CD4-positive, alpha-beta T cell treated with Interleukin-15 for 1 hour (primary cell): ENCODE data around the gene TSPEAR.

Experiments used
- DNase-seq: peaks from one replicate; pipeline ENCODE4 v3.0.0-alpha.2; 2020

The TSPEAR gene

DNA sequence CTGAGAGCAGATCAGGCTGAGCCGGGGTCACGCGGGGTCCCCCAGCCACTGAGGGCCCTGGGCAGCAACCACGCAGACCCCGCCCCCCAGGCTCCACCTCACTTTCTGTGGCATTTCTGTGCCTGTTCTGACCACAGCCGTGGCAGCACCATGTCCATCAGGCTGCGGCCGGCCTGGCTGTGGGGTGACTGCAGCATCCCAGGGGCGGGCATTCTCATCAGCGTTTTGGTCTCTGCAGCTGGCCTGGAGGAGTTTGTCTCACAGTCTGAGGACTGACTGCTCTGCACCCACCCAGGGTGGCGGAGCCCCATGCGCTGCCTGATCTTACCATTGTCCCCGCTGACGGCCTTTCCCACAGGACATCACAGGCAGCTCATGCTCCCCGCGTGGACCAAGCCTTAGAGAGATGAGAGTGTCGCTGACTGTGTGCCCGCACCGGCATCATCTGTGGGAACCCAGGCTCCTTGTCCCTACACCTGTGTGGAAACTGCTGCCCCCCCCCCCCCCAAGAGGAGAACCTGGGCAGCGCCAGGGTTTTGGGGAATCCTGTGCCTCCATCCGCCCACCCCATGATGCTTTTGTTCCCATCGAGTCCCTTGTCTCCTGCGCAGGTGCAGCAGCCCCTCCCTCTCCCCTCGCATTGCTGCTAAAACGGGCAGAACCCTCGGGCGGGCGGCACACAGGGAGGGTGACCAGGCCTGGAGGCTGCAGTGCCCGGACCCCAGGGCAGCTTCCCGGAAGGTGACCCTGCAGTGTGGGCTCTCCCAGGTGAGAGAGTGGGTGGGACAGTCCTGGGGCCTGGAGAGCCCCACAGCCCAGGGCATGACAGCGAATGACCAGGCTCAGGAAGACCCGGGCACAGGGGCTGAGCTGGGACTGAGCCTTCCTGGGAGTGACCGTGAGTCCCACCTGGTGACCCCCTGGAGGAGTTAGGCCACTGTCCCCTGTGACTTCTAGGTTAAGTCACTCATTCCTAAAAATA, 173.2 kb downstream of the TSPEAR start:
- no peak for DNase-seq

DNA sequence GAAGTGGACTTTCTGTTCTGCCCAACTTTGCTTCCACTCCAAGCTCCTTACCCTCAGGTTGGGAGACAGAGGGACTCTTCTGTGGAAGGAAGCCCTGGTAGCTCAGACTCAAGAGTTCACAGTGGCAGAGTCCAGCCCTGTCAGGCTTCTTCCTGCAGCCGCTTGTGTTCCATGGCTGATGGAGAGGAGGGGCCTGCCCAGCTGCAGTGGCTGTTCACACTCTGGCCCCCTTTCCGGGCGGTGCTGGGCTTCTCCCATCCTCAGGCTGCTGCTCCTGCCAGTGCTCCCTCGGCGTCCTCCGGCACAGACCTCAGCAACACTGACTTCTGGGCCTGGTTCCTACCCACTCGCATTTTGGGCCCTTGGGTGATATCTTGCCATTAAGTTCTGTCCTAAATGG, 175.4 kb downstream of the TSPEAR start:
- DNase-seq: no peak

DNA sequence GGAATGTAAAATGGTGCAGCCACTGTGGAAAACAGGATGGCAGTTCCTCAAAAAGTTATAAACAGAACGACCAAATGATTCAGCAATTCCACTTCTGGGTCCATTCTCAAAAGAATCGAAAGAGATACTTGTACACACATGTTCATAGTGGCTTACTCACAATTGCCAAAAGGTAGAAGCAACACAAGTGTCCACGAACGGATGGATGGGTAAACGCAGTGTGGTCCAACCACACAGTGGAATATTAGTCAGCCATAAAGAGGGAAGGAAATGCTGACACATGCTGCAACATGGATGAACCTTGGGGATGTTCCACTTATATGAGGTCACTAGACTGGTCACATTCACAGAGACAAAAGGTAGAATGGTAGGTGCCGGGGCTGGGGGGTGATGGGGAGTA, 176.7 kb downstream of the TSPEAR start:
- no peak for DNase-seq

DNA sequence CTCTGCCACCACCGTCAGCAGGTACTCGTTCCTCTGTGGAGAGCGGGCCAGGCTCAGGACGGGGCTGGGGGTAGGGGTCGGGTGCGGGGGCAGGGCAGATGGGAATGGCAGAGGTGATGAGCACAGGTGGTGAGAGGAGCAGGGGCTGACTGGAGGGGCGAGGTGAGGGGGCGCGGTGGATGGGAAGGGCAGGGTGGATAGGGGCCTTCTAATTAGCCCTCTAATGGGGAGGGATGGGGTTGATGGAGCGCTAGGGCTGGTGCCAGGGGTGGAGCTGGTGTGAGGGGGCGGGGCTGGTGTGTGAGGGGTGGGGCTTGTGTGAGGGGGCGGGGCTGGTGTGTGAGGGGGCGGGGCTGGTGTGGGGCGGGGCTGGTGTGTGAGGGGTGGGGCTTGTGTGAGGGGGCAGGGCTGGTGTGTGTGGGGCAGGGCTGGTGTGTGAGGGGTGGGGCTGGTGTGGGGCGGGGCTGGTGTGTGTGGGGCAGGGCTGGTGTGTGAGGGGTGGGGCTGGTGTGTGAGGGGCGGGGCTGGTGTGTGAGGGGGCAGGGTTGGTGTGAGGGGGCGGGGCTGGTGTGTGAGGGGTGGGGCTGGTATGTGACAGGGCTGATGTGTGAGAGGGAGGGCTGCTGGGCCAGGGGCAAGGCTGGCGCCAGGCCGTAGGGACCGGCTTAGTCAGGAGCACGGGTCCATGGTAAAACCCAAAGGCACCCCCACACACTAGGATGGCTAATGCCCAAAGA, 177.3 kb downstream of the TSPEAR start:
- no peak for DNase-seq

DNA sequence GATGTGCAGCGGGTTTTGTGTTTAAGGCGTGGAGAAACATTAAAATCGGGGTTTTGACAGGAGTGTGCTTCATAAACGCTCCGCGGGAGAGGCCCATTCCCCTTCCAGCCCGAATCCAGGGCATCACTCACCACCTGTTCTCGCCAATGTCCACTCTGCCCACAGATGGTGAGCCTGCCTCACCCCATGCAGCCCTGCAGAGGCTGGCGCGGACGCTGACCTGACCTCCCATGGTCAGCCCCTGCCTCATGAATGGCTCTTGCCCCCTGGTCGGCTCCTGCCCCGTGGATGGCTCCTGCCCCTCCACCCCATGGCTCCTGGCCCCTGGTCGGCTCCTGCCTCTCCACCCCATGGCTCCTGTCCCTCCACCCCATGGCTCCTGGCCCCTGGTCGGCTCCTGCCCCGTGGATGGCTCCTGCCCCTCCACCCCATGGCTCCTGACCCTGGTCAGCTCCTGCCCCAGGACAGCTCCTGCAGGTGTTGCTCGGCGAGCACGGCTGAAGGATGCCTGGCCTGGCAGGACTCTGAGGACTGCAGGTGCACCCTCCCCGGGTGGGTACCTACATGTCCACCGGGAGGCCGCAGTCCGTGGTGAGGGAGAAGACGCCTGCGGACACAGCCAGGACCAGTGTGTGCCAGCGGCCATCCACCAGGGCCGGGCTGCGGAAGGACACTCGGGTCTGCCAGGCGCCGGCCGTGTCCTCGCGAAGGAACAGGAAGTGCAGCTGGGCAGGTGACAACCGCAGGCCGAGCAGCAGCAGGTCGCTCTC, 178.1 kb downstream of the TSPEAR start:
- DNase-seq: no peak

DNA sequence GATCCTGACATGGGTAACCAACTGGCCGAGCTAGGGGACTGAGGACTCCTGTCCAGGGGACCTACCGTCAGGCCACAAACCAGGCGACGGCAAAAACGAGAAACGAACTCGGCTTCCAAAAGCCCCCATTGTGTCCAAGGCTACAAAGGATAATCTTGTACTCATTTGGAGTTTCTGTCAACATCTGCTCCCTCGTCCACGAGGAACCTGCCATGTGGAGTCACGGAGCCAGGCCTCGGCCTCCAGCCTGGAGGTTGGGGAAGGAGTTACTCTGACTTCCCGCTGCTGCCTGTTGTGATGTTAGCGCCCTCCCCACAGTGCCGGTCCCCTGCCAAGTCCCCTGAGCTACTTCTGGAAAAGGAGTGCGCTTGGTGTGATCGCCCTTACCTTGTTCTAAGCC, 178.7 kb downstream of the TSPEAR start:
- no peak for DNase-seq

DNA sequence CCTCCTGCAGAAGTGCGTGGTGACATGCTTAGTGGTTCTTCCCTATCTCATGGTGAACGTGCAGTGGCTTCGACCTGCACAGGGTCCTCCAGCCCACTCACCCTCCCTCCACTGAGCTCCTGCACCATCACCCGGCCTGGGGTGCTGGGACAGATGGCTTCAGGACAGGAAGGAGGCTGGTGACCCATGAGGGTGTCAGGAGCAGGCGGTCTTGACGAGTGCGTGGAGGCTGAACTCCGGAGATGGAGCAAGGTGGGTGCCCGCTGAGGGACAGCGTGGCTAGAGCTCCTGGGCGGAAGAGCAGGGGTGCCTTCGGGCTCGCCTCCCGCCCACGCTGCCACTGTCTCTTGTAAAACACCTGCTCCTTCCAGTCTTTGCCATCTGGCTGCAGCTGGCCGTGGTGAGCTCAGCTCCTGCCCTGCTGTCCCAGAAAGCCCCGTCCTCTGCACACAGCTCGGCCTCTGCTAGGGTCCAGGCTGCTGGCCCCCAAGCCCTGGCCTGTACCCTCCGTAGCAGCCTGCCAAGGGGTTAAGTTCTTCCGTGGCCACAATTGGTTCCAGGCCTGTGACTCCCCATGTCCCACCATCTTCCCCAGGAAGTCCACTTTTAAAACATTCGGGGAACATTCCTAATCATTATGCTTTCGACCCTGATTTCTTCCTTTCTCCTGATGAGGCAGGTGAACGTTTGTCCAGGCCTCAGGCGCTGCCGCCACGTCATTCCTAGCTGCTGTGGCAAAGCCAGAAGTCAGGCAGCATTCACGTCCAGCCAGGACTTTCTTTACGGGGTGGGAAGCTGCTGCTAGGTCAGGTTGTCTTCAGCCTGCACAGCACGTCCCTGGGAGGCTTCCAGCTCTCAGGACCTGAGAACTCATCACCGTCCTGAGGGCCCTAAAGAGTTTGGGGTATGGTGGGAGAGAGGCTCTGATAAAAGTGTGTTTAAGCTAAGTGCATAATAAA, 179.5 kb downstream of the TSPEAR start:
- DNase-seq: no peak

DNA sequence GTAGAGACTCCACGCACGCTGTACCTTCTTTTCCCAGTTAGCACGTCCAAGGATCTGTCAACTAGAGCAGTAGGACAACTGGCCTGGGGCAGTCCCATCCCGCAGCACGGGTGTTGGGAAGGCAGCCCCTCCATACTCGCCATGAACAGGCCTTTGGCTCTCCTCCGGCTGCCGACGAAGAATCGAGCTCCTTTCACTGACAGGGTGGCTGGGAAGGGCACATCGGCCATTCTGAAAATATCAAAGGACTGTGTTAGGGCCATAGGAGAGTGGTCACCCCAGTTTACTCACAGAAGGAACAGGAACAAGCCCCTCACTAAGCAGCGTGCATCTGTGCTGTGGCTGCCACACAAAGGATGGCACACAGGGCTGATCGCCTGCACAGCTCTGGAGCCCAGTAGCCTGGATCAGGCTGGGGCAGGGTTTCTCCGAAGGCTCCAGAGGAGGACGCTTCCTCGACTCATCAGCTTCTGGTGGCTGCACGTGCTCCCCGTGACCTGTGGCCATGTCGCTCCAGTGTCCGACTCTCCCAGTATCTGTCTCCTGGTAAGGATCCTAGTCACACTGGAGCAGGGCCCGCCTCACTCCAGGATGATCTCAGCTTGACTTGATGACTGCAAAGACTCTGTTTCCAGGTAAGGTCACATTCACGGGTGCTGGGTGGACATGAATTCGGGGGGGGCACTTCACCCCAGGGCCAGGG, 180.3 kb downstream of the TSPEAR start:
- no peak for DNase-seq

DNA sequence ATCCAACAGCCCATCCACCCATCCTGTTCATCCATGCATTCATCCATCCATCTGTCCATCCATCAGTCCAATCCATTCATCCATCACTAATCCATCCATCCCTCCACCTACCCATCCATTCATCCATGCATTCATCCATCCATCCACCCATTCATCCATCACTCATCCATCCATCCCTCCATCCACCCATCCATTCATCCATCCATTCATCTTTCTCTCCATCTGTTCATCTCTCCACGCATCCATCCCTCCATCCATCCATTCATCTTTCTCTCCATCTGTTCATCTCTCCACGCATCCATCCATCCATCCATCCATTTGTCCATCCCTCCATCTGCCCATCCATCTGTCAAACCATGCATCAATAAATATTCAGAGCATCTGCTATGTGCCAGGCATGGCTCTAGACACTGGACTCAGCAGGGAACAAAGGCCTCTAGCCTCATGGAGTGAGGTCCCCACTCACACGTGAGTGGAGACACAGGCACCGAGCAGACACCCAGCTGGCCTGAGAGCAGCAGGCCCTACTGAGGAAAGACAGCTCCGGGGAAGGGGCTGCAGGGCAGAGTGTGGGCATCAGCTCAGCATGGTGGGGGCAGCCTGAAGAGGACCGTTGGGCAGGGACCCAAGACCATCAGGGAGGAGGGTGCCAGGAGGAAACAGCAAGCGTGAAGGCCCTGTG, 181.0 kb downstream of the TSPEAR start:
- DNase-seq: peak; percentile 7

DNA sequence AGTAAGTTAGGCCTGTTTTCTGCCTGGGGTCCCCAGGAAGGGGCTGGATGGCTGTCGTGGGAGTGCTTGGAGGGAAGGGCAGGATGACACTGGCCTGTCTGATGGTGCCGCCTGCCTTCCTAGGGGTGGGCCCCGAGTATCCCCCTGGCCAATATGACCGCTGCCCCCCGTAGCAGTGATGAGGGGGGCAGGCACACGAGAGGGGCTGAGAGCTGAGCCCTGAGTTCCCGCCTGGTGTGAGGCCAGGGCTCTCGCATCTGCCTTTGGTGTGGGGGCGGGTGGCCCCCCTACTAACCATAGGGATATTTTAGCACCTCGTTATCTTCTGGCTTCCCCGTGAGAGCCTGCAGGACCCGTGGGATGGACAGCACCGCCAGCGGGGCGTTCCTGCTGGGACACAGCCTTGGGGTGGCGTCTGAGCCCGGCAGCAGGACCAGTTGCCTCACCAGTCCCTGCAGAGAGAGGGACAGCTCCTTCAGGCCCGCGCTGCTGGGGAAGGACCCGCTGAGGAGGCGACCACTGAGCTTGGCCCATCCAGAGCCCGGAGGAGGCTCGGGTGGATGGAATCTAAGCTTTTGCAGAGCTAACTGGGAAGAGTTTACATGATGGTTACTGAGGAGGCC, 181.8 kb downstream of the TSPEAR start:
- DNase-seq: peak; percentile 8

DNA sequence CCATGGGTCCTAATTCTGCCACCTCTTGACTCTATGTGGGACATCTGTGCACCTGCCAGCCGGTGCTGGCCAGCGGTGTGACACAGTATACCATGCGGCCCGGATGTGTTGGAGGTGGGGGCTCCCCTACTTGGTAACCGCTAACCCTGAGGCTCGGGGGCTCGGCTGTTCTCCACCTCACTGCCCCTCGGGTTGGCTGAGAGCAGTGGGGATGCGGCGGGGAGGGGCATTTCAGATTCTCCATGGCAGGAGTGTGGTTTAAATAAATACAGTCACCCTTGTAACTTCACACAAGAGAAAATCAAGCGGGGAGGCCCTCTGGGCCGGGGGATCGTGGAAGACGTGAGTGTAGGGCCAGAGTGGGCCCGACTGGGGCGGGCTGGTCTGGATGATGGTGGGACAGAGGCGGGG, 182.4 kb downstream of the TSPEAR start:
- peak; percentile 14 for DNase-seq

DNA sequence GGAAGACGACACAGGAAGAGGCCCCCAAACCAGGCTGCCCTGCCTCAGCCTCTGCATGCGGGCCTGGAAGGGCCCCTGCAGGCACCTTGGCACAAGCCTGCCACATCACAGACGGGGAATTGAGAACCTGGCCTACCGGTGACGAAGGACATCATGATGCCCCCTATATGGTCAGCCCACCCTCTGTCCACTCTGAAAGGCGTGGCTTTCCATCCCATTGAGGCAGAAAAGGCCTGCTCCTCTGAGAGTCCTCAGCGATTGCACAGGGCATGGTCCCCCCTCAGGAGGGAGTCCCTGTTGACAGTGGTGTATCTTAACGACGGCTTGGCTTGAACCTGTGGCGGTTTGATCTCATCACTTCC, 182.8 kb downstream of the TSPEAR start:
- DNase-seq: peak; percentile 10

DNA sequence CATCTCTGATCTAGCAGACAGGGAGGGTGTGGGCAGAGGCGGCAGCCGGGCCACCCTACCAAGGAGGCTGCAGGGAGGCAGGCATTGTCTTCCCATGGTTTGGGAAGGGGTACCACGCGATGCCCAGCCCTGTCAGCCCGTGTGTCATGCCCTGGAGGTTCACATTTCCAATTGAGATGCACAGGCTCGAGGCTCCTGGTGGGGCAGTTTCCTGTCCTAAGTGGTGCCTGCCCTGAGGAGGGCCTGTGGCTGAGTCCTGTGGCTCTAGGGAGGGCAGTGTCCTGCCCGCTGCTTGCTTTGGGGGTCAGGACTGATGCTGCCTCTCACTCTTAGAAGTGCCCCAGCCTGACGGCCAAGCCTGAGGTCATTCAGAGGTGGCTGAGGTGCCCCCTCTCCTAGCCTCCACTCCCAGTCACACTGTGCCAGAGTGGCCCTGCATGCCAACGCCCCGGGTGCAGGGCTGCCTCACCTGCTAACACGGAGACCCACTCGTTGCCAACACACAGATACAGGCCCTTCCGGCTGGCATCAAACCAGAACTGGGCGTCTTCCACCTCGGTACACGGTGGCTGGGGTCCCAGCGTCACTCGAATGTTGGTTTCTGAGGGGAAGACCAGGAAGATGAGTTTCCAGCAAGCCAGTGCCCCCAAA, 183.3 kb downstream of the TSPEAR start:
- DNase-seq: peak; percentile 10

DNA sequence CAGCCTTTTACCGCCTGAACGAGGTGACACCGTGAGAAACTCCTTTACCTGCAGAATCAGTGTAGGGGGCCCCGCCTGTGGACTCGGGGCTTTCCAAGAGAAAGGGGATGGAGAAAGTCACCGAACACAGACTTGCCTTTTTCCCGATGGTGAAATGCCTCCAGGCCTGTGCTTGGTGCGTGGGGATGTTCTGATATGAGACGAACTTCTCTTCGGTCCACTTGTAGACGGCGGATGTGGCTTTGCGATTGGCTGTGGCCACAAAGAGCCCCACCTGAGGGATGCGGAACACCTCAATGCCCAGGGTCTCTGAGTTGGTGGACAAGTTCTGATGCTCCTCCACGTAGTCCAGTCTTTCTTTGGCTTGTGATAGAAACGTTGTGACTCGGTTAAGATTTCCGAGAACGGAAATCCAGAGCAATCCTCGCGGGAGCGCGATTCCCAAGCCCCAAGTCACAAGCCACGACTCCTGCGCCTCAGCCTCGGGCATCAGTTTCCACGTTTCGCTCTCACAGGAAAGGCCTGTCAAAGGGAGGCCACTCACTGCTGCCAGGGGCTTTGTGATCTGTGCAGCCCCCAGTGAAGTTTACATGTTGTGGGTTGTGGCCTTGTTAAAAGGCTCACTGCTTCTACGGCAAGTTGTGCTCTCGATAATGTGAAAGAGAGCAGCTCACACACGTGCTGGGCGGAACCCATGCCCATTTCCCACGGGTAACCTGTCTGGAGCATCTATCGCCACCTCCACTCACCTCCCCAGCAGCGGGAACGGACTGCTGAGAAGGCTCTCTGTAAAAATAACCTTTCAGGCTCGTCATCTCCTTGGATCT, 184.0 kb downstream of the TSPEAR start:
- peak; percentile 17 for DNase-seq

DNA sequence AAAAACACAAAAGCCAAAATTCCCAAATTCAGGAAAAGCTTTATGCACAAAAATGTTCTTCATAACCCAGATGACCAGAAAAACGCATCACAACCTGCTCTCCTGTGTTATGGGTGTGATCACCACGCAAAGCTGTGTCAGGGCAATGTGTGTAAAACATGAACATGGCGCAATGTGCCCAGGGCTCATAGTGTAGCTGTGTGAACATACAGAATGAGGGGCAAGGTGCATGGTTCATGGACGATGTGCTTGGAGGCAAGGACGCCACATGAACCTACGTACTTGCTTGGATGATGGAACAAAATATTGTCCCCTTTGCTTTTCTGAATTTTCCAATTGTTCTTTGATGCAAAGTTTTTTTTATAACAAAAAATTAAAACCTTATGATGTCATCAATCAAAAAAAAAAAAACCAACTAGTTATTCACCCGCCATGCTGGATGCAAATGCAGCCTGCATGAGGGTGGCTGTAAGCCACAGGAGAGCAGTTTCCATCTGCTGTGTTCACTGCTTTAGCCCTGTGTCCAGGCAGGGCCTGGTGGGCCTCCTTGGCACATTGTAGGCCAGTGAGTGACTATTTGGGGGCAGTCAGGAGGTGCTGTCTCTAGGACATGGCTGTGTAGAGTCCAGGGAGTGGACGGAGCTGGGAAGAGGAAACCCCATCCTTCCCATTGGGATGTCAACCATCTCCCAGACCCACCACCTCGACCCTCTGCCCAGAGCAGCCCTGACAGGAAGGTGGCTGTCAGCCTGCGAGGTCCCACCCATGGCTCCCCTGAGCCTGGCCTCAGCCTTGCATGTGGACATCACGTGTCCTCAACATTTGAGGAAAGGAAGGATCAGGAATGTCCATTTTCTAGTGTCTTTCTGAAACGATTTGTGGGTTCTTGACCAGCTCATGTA, 185.0 kb downstream of the TSPEAR start:
- DNase-seq: peak; percentile 6

DNA sequence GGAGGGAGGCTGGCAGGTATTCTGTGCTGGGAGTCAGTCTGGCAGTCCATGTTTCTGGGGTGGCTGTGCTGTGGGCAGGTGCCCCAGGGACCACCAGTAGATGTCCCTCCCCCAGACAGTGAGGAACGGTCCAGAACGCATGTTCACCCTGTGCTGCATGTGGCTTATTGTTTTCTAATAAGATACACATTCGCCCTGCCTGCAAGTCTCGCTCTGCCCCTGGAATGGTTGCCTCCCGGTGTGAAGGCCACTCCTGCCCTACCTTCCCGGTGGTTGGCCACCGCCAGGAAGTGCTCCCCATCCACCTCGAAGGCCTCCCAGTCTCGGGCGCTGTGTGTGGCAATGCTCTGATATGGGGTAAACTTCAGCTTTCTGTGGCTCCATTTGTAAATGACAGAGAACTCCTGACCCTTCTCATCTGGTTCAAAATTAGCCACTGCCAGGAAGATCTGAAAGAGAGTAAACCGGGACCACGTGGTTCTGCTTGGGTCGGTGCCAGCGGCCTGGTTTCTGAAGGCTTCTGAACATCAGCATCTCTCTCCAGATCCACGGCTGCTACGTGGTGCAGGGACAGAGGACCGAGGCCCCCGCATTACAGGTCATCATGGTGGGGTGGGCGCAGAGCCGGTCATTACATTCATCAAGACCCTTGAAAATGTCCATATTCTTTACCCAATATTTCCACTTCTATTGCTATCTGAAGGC, 185.8 kb downstream of the TSPEAR start:
- DNase-seq: peak; percentile 1
